Kidney epithelial cell (primary cell): ENCODE measurements around the gene BBS7. TPM values are rescaled to one million over a fixed set of nuclear protein-coding genes. Genes with fewer than 3 reads are reported as not detected.

Experiments used
- DNase-seq: peaks from one replicate; pipeline ENCODE4 v3.0.0-alpha.2; 2010; ENCODE audit warnings: low read depth
- H3K27me3 ChIP-seq: 2 replicates; pipeline ENCODE4 v1.6.0; 2011; ENCODE audit warnings: low read length; ENCODE audit not compliant: control insufficient read depth, insufficient read depth
- H3K36me3 ChIP-seq: 2 replicates; pipeline ENCODE4 v1.5.1; 2011; ENCODE audit warnings: low read length; ENCODE audit not compliant: control insufficient read depth, insufficient read depth
- H3K4me3 ChIP-seq: 2 replicates; pipeline ENCODE4 v1.5.1; 2011; ENCODE audit warnings: low read depth, mild to moderate bottlenecking, control low read depth, low read length
- CTCF ChIP-seq: IDR thresholded peaks from 2 replicates; pipeline ENCODE4 v1.5.1; 2011; ENCODE audit warnings: mild to moderate bottlenecking, moderate library complexity, low read length, control low read depth, inconsistent platforms; ENCODE audit not compliant: insufficient read depth, poor library complexity, severe bottlenecking
- total RNA-seq: library from RNA; depleted of rRNA; stranded (reverse); fragments of >200 nt; gene quantifications from 2 replicates; pipeline ENCODE4 v1.2.3, GENCODE V29; 2015

Gene BBS7
- total RNA-seq, 1 donor from 2014 or later = 31.5 TPM

GRCh38 chr4:121801715-121802075 is 68.6 kb downstream of the BBS7 start:
- TF ChIP-seq CTCF = no peak
- DNase-seq = no peak
- H3K27me3 ChIP-seq = no peaks in the 10 kb centered on the region

GRCh38 chr4:121800961-121801714 is 69.1 kb downstream of the BBS7 start, which contains the start of gene EXOSC9:
Gene EXOSC9 (plus strand): TSS chr4:121801323. CDS start chr4:121801425, 102 bp downstream.
- no peaks in the 10 kb centered on the region for H3K36me3 ChIP-seq
- peak; percentile 77 for DNase-seq
- no peak for TF ChIP-seq CTCF
- peak within 1 kb of the TSS; percentile 58 for H3K4me3 ChIP-seq
- H3K27me3 ChIP-seq = no peaks in the 10 kb centered on the region

More at GRCh38 chr4:121801715-121802075, 68.6 kb downstream of the BBS7 start:
- peak overlapping the region; percentile 58 for H3K4me3 ChIP-seq
- no peaks in the 10 kb centered on the region for H3K36me3 ChIP-seq

GRCh38 chr4:121800638-121800960 is 69.7 kb downstream of the BBS7 start:
- DNase-seq = no peak
- H3K36me3 ChIP-seq = no peaks in the 10 kb centered on the region
- peak overlapping the region; percentile 58 for H3K4me3 ChIP-seq
- no peaks in the 10 kb centered on the region for H3K27me3 ChIP-seq
- TF ChIP-seq CTCF = no peak

GRCh38 chr4:121799867-121800501 is 70.3 kb downstream of the BBS7 start:
- no peak for DNase-seq
- Histone ChIP-seq H3K4me3 (no peak overlapping the region), H3K27me3 (no peaks in the 10 kb centered on the region), H3K36me3 (no peaks in the 10 kb centered on the region)
- TF ChIP-seq CTCF = no peak

- H3K36me3 ChIP-seq = no peaks in the 10 kb centered on the region
- H3K4me3 ChIP-seq = no peak overlapping the region
- no peak for DNase-seq
- no peaks in the 10 kb centered on the region for H3K27me3 ChIP-seq
- no peak for TF ChIP-seq CTCF
Observed at GRCh38 chr4:121799208-121799823, 71.0 kb downstream of the BBS7 start.
